Neural cell (in vitro differentiated cells): ENCODE results near the gene GOLGA8K. TPM values are rescaled to one million over a fixed set of nuclear protein-coding genes. Genes with fewer than 3 reads are reported as not detected.
"Not testable (repeated sequence)": the region's sequence is repeated elsewhere in the genome, so short reads cannot be mapped to it uniquely, and the experiment has no call there.

ENCODE experiments used
- H2AFZ ChIP-seq: fragments of 200-600, 300-800 bp; sonication (generic), shearing (Covaris generic); 2 replicates; pipeline ENCODE4 v1.6.0; 2014; ENCODE audit warnings: low read depth, mild to moderate bottlenecking, antibody characterized with exemption, low read length, moderate library complexity
- H3F3A ChIP-seq: fragments of 200-600 bp; shearing (Covaris generic); 2 replicates; pipeline ENCODE4 v1.6.1; 2016; ENCODE audit warnings: mild to moderate bottlenecking, moderate library complexity, mixed read lengths, antibody characterized with exemption, low read length; ENCODE audit not compliant: insufficient read depth, poor library complexity, severe bottlenecking
- H3K27ac ChIP-seq: fragments of 200-600, 300-800 bp; sonication (generic), shearing (Covaris generic); 2 replicates; pipeline ENCODE4 v1.5.1; 2014; ENCODE audit warnings: mild to moderate bottlenecking, low read length, moderate library complexity
- H3K27me3 ChIP-seq: fragments of 300-800, 200-600 bp; sonication (generic), shearing (Covaris generic); 2 replicates; pipeline ENCODE4 v1.6.0; 2014; ENCODE audit warnings: mild to moderate bottlenecking, low read depth, low read length, moderate library complexity; ENCODE audit not compliant: insufficient read depth
- H3K36me3 ChIP-seq: fragments of 300-800, 200-600 bp; sonication (generic), shearing (Covaris generic); 2 replicates; pipeline ENCODE4 v1.5.1; 2014; ENCODE audit warnings: mild to moderate bottlenecking, antibody characterized with exemption, low read length, moderate library complexity; ENCODE audit not compliant: insufficient read depth
- H3K4me2 ChIP-seq: fragments of 300-800, 200-600 bp; sonication (generic), shearing (Covaris generic); 2 replicates; pipeline ENCODE4 v1.6.0; 2014; ENCODE audit warnings: mild to moderate bottlenecking, low read length
- H3K4me3 ChIP-seq: fragments of 300-800, 200-600 bp; sonication (generic), shearing (Covaris generic); 2 replicates; pipeline ENCODE4 v1.5.1; 2014; ENCODE audit warnings: mild to moderate bottlenecking, low read length, moderate library complexity
- H3K79me2 ChIP-seq: fragments of 200-600 bp; shearing (Covaris generic); replicated peaks from 2 replicates; pipeline ENCODE4 v1.6.0; 2014; ENCODE audit warnings: mild to moderate bottlenecking, low read length, moderate library complexity; ENCODE audit not compliant: insufficient read depth
- H3K9ac ChIP-seq: fragments of 300-800, 200-600 bp; sonication (generic), shearing (Covaris generic); 2 replicates; pipeline ENCODE4 v1.6.1; 2016; ENCODE audit warnings: mild to moderate bottlenecking, low read length, mixed read lengths
- H3K9me2 ChIP-seq: fragments of 200-600 bp; shearing (Covaris generic); 2 replicates; pipeline ENCODE4 v1.6.1; 2016; ENCODE audit warnings: mild to moderate bottlenecking, low read length, mixed read lengths; ENCODE audit not compliant: insufficient read depth
- H3K9me3 ChIP-seq: fragments of 200-600, 300-800 bp; sonication (generic), shearing (Covaris generic); 2 replicates; pipeline ENCODE4 v1.6.1; 2016; ENCODE audit warnings: mild to moderate bottlenecking, mixed run types, low read length, moderate library complexity, mixed read lengths
- H4K20me1 ChIP-seq: fragments of 200-600 bp; shearing (Covaris generic); 2 replicates; pipeline ENCODE4 v1.6.1; 2016; ENCODE audit warnings: mild to moderate bottlenecking, mixed run types; ENCODE audit not compliant: insufficient read depth
- polyA minus RNA-seq: library from RNA; depleted of rRNA, polyadenylated mRNA; stranded (reverse); fragments of >200 nt; gene quantifications from 2 replicates; pipeline ENCODE4 v1.2.3, GENCODE V29; 2014
- polyA plus RNA-seq: library from polyadenylated mRNA; depleted of rRNA; stranded (reverse); fragments of >200 nt; gene quantifications from 2 replicates; pipeline ENCODE4 v1.2.3, GENCODE V29; 2014

The GOLGA8K gene, protein sequence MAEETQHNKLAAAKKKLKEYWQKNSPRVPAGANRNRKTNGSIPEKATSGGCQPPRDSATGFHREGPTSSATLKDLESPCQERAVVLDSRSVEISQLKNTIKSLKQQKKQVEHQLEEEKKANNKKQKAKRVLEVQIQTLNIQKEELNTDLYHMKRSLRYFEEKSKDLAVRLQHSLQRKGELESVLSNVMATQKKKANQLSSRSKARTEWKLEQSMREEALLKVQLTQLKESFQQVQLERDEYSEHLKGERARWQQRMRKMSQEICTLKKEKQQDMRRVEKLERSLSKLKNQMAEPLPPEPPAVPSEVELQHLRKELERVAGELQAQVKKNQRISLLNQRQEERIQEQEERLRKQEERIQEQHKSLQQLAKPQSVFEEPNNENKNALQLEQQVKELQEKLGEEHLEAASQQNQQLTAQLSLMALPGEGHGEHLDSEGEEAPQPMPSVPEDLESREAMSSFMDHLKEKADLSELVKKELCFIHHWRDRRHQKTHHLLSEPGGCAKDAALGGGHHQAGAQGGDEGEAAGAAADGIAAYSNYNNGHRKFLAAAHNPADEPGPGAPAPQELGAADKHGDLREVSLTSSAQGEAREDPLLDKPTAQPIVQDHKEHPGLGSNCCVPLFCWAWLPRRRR
- polyA plus RNA-seq (0.27 TPM in 1 of 2 replicates, not detected in the other), polyA minus RNA-seq (0.46 and 0.49 TPM in 2 replicates)

DNA sequence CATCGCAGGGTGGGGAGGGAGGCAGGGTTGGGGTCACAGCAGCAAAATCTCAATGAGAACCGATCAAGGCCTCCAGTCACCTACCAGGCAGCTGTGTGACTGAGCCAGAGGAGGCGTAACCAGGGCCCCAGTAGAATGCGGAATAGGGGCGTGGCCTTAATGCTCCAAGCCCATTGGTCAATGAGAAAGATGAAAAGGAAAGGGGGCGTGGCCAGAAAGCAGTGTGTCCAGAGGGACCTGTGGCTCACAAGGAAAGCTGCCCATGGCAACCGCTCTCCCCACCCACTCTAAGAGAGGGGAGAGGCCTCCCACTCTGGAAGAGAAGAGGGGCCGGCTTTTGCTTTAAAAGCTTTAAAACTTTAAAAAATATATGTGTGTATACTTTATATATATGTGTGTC is at the start of gene GOLGA8K:
TSS of gene GOLGA8K (minus strand) at position 101 of the 400 bp plus-strand sequence. CDS start at position 3, 98 bp downstream.
- not testable (repeated sequence) for H4K20me1 ChIP-seq, H3K4me2 ChIP-seq, H3F3A ChIP-seq, H3K27ac ChIP-seq, H3K36me3 ChIP-seq, H3K9me3 ChIP-seq, H3K79me2 ChIP-seq, H3K9me2 ChIP-seq, H3K27me3 ChIP-seq, H2AFZ ChIP-seq, H3K9ac ChIP-seq, H3K4me3 ChIP-seq

DNA sequence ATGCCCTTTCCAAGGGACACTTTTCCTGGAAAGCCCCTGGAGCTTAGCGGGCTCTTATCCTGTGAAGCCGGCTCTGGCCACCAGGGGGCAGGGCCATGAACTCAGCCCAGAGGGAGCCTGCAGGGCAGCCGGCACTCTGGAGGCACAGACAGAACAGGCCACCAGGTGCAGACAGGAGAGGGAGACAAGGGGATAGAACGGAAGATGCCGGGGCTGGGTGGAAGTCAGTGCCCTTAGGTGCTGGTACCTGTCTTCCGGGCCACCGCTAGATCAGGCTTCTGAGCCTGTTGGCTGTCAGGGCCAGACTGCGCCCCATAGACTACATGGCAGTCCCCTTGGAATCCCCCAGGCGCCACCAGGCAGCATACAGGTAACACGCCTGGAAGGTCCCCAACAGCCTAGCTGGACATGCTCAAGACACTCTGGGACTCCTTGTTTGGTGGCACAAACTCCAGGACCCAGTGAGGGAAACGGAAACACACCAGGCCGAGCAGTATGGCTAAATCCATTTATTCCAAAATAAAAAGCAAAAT is 37.4 kb upstream of the GOLGA8K start:
- not testable (repeated sequence) for H2AFZ ChIP-seq, H3K36me3 ChIP-seq, H3K9me3 ChIP-seq, H3K27me3 ChIP-seq, H3K9me2 ChIP-seq, H4K20me1 ChIP-seq, H3F3A ChIP-seq, H3K79me2 ChIP-seq, H3K9ac ChIP-seq, H3K27ac ChIP-seq, H3K4me3 ChIP-seq, H3K4me2 ChIP-seq

DNA sequence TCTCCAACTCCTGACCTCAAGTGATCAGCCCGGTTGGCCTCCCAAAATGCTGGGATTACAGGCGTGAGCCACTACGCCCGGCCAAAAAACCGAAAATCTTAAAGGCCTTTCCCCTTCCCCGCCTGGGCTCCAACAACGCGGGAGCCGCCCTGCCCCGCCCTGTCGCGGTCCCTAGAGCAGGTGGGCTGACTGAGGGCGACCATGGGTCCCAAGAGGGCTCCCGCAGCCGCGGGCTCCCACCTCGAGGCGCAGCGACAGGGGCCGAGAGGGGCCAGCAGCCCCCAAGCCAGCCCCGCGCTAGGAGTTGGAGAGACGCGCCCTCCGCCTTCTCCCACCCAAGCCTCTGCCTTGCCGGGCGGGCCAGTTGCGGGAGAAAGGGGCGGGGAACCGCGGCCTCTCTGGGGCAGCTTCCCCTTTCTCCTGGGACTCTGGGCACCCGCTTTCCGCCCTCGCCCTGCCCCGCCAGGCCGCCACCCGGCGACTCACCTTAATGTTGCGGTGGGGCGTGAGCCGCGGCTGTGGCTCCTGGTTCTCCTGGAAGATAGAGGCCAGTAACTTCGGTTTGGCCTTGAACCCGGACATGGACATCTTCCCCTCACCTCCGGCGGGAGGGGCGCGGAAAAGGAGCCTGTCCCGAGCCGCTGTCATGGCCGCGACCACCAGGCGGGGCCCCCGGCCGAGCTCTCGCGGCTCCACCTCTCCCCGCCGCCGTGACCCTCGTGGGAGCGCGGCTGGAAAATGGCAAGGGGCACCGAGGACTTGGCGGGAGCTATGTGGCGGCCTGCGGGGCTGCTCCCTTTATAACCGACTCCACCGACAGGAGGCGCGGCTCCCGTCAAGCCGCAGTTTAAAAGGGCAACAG is 31.2 kb upstream of the GOLGA8K start:
- not testable (repeated sequence) for H3K4me3 ChIP-seq

DNA sequence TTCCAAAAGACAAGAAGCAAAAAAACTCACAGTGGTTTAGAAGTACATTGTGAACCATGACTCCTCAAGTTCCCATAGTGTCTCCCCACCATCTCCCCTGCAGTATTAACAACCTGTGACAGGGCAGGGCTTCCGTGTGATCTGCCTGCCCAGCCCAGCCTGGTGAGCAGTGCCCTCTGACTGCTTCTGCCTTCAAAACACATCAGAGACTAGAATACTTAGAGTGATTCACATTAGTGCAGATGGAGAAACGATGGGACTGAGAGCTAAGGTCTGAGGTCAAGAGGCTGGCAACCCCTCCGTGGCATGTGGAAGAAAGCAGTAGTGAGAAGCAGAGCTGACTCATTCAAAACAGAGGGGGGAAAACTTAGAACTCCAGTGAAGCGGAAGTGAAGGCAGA is 24.5 kb upstream of the GOLGA8K start:
- not testable (repeated sequence) for H3K36me3 ChIP-seq, H3K4me2 ChIP-seq, H3K27ac ChIP-seq, H3K4me3 ChIP-seq, H2AFZ ChIP-seq, H3F3A ChIP-seq, H3K79me2 ChIP-seq, H3K9ac ChIP-seq, H4K20me1 ChIP-seq, H3K9me3 ChIP-seq, H3K9me2 ChIP-seq, H3K27me3 ChIP-seq

More for the DNA sequence above, 31.2 kb upstream of the GOLGA8K start:
- not testable (repeated sequence) for H3K27ac ChIP-seq, H4K20me1 ChIP-seq, H3K4me2 ChIP-seq, H2AFZ ChIP-seq, H3K9me2 ChIP-seq, H3K79me2 ChIP-seq, H3K27me3 ChIP-seq, H3F3A ChIP-seq, H3K9me3 ChIP-seq, H3K9ac ChIP-seq, H3K36me3 ChIP-seq

DNA sequence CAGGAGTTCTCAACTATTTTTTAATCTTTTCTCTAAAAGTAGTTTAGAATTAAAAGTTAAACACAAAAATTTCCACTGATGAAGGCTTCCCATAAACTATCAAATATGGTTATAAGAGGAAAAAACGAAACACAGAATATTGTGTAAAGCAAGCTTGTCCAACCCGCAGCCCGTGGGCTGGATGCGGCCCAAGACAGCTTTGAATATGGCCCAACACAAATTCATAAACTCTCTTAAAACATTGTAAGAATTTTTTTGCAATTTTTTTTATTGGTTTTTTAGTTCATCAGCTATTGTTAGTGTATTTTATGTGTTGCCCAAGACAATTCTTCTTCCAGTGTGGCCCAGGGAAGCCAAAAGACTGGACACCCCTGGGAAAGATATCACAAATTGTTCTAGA is 23.4 kb upstream of the GOLGA8K start:
- not testable (repeated sequence) for H3K27me3 ChIP-seq, H3K4me3 ChIP-seq, H3K36me3 ChIP-seq, H3K9me2 ChIP-seq, H2AFZ ChIP-seq, H4K20me1 ChIP-seq, H3K9ac ChIP-seq, H3K27ac ChIP-seq, H3K79me2 ChIP-seq, H3K4me2 ChIP-seq, H3F3A ChIP-seq, H3K9me3 ChIP-seq

DNA sequence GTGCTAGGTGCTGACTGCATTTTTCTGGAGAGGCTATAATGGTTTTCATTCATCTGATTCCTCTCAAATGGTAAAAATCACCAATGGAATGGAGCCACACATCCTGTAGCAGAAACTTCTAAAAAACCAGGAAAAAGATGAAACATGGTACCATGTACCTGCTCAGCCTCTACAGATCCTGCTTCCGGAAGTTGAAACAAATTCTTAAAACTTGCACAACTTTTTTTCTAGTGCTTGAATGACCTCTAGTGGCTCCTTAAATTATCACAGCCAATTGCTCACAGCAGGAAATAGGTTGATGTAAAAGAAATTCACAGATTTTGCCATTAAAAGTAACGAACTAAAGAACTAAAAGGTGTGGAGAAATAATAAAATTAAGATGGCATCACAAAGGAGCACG is 4.8 kb upstream of the GOLGA8K start:
- not testable (repeated sequence) for H3K4me3 ChIP-seq, H3K4me2 ChIP-seq, H3F3A ChIP-seq, H3K27ac ChIP-seq, H3K27me3 ChIP-seq, H3K9me2 ChIP-seq, H3K9ac ChIP-seq, H3K9me3 ChIP-seq, H4K20me1 ChIP-seq, H3K79me2 ChIP-seq, H2AFZ ChIP-seq, H3K36me3 ChIP-seq

DNA sequence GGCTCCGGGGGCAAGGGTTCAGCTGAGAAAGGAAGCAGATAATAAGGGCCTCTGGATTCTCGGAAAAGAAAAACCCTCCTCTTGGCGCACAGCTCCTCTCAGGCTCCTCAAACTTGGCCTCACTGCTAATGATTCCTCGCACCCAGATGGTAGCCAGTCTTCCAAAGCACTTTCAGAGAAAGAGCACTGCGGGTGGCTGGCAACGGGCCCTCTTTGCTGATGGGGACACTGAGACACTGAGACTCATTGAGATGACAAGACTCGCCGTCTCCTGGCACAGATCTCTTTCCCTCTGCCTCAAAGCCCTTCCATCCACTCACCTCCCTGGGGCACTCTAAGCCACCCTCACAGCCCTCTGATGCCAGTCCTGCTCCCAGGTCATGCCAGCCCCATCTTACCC is 6.6 kb downstream of the GOLGA8K start:
- H3K4me3 ChIP-seq, H3K9me2 ChIP-seq, H4K20me1 ChIP-seq, H3K27me3 ChIP-seq, H2AFZ ChIP-seq, H3K79me2 ChIP-seq, H3K9me3 ChIP-seq, H3K27ac ChIP-seq, H3F3A ChIP-seq, H3K36me3 ChIP-seq, H3K9ac ChIP-seq, H3K4me2 ChIP-seq: not testable (repeated sequence)
